ENCODE data around the gene TBC1D5.

TBC1D5 gene

GRCh38 chr3:17118771-17119170 lies 623.7 kb downstream of the TBC1D5 start:
- intact Hi-C loops (cut with DNase I; ENCODE audit: low total_unique reads) = no loop called here

GRCh38 chr3:17116007-17116600 lies 626.3 kb downstream of the TBC1D5 start:
- H3K36me3 ChIP-seq = no peaks in the 10 kb centered on the region
- intact Hi-C loops (cut with DNase I; ENCODE audit: low total_unique reads) = no loop called here
- no peak for DNase-seq
- TF ChIP-seq, protein P1, sequence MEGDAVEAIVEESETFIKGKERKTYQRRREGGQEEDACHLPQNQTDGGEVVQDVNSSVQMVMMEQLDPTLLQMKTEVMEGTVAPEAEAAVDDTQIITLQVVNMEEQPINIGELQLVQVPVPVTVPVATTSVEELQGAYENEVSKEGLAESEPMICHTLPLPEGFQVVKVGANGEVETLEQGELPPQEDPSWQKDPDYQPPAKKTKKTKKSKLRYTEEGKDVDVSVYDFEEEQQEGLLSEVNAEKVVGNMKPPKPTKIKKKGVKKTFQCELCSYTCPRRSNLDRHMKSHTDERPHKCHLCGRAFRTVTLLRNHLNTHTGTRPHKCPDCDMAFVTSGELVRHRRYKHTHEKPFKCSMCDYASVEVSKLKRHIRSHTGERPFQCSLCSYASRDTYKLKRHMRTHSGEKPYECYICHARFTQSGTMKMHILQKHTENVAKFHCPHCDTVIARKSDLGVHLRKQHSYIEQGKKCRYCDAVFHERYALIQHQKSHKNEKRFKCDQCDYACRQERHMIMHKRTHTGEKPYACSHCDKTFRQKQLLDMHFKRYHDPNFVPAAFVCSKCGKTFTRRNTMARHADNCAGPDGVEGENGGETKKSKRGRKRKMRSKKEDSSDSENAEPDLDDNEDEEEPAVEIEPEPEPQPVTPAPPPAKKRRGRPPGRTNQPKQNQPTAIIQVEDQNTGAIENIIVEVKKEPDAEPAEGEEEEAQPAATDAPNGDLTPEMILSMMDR (IDR thresholded peaks at IDR 0.05) = no peak
- no peak overlapping the region for H3K27ac ChIP-seq
- H3K27me3 ChIP-seq = no peaks in the 10 kb centered on the region
- H3K9me3 ChIP-seq = no peaks in the 10 kb centered on the region
- H3K4me3 ChIP-seq = no peak overlapping the region
- H3K4me1 ChIP-seq = no peaks in the 10 kb centered on the region

More at GRCh38 chr3:17118771-17119170, 623.7 kb downstream of the TBC1D5 start:
- no peaks in the 10 kb centered on the region for H3K36me3 ChIP-seq
- H3K27me3 ChIP-seq = no peaks in the 10 kb centered on the region
- TF ChIP-seq, protein P1 (IDR thresholded peaks at IDR 0.05) = no peak
- no peak overlapping the region for H3K27ac ChIP-seq
- H3K4me1 ChIP-seq = no peaks in the 10 kb centered on the region
- no peak for DNase-seq
- H3K9me3 ChIP-seq = no peaks in the 10 kb centered on the region
- no peak overlapping the region for H3K4me3 ChIP-seq

- no peak overlapping the region for H3K4me3 ChIP-seq
- H3K27me3 ChIP-seq = no peaks in the 10 kb centered on the region
- intact Hi-C loops (cut with DNase I; ENCODE audit: low total_unique reads) = no loop called here
- DNase-seq = no peak
- no peaks in the 10 kb centered on the region for H3K9me3 ChIP-seq
- H3K27ac ChIP-seq = no peak overlapping the region
- H3K36me3 ChIP-seq = no peaks in the 10 kb centered on the region
- H3K4me1 ChIP-seq = no peaks in the 10 kb centered on the region
- TF ChIP-seq, protein P1 (IDR thresholded peaks at IDR 0.05) = no peak
Observed at GRCh38 chr3:17115186-17115585, 627.2 kb downstream of the TBC1D5 start.

DNA sequence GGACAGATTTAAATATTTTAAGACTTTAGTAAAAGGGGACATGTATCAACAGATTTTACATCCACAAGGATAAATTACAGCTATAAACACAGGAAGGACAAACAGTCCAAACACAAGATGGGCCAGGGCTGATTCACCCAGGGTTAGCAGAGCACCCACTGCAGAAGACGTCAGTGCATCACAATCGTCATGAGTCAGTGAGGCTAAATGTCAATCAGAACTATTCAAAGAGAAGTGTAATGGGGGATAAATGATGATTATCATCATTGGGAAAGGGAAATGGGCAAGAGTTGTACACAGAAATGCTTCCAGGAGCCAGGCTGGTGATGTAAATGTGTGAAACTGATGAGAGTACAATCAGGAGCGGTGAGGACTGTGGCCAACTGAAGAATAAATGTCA lies 630.8 kb downstream of the TBC1D5 start:
- Histone ChIP-seq H3K27ac (no peak overlapping the region), H3K27me3 (no peaks in the 10 kb centered on the region), H3K36me3 (no peaks in the 10 kb centered on the region), H3K9me3 (no peaks in the 10 kb centered on the region), H3K4me1 (no peaks in the 10 kb centered on the region), H3K4me3 (no peak overlapping the region)
- TF ChIP-seq, protein P1 (IDR thresholded peaks at IDR 0.05) = no peak
- no peak for DNase-seq
- intact Hi-C loops (cut with DNase I; ENCODE audit: low total_unique reads) = no loop called here

GRCh38 chr3:17110660-17111396 lies 631.6 kb downstream of the TBC1D5 start:
- H3K9me3 ChIP-seq = no peaks in the 10 kb centered on the region
- H3K27me3 ChIP-seq = no peaks in the 10 kb centered on the region
- intact Hi-C loops (cut with DNase I; ENCODE audit: low total_unique reads) = no loop called here
- DNase-seq = no peak
- TF ChIP-seq, protein P1 (IDR thresholded peaks at IDR 0.05) = no peak
- H3K4me3 ChIP-seq = no peak overlapping the region
- no peak overlapping the region for H3K27ac ChIP-seq
- no peaks in the 10 kb centered on the region for H3K4me1 ChIP-seq
- H3K36me3 ChIP-seq = no peaks in the 10 kb centered on the region
